Measurements from ENCODE around the gene NAPEPLD.
"Not testable (repeated sequence)": the region's sequence is repeated elsewhere in the genome, so short reads cannot be mapped to it uniquely, and the experiment has no call there.

Gene NAPEPLD

DNA sequence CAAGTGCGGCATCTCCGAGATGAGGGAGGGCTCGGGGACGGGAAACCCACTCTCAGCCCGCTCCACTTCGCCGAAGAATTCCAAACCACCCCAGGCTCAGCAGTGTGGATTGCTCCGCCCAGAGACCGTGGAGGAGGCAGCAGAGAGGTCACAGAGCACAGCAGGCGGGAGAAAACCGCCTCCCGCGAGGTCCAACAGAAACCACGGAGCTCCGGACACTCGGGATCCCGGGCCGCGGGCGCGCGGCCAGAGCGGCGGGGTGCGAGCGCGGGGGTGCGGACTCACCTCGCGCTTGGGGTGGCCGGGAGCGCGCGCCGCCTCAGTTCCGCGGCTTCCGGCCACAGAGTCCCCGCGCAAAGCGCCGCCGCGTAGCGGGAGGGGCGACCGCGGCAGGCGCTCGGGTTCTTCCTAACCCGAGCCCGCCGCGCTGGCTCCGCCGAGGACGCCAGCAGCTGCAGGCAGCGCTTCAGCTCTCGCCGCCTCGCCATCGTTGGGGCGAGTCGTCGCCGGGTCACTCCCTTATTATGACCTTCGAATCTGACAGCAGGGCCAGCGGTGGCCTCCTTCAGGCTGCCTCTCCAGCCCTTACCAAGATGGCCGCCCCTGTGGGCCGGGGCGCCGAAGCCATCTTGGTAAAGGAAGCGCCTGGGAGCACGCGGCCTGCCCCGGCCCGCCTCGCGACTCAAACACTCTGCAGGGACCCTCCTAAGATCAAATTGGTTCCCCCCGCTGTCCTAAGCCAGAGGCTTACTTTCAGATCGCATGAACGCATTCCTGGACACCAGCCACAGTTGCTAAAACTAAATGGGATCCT lies at the start of gene NAPEPLD:
Gene NAPEPLD, minus strand, starts transcription at position 106 of the 814 bp plus-strand sequence. CDS start 20,323 bp downstream, outside the sequence.
- peak; percentile 78 for DNase-seq (ENCODE audit: low spot score)

DNA sequence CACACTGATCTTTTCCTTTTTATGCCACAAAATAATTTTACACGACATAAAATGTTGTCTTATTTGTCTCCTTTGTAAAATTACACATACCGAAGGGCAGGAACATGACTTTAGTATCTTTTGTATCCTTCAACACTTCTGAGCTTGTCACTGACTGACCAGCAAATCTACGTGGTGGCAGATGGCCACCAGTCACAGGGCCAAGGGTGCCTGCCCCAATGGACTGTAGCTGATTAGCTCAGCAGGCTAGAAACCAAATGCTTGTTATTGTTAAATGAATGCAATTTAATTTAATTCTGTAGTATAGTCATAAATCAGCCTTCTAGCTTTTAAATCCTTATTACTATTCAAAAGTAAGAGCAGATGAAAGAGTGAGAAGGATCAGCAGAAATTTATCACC lies 49.2 kb upstream of the NAPEPLD start:
- not testable (repeated sequence) for DNase-seq (ENCODE audit: low spot score)

- DNase-seq (ENCODE audit: low spot score): not testable (repeated sequence)
Measured at GRCh38 chr7:103195364-103195763, 46.5 kb upstream of the NAPEPLD start.

- not testable (repeated sequence) for DNase-seq (ENCODE audit: low spot score)
Measured at GRCh38 chr7:103172415-103173146, 23.7 kb upstream of the NAPEPLD start.

DNA sequence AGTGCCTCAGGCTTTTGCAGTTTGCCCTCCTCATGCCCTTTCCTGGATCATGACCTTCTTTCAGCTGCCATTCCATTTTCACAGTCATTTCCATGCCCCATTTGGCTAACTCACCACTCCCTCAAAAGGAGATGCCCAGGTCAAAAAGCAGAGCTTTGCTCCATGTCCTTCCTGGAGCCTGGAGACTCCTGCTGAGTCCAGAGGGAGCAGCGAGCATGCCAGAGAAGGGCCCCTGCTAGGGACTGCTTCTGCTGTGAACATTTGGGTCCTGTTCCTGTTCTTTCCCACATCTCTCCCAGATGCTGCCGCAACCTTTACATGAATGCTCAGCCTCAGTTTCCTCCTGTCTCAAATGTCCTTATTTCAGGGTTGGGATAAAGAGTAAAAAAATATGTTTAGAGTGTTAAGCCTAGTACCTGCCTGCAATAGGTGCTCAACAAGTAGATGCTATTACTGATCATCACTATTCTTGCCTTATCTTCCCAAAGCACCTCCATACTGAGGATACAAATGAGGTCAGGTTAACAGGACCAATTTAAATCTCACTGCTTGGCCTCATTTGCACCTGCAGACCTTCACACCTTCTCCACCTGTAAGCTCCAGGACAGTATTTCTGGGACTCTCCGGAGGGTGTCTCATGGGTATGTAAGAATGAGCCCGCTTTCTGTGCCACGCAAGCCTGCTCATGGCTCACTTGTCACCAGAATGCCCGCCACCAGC lies 23.0 kb upstream of the NAPEPLD start:
- not testable (repeated sequence) for DNase-seq (ENCODE audit: low spot score)

DNA sequence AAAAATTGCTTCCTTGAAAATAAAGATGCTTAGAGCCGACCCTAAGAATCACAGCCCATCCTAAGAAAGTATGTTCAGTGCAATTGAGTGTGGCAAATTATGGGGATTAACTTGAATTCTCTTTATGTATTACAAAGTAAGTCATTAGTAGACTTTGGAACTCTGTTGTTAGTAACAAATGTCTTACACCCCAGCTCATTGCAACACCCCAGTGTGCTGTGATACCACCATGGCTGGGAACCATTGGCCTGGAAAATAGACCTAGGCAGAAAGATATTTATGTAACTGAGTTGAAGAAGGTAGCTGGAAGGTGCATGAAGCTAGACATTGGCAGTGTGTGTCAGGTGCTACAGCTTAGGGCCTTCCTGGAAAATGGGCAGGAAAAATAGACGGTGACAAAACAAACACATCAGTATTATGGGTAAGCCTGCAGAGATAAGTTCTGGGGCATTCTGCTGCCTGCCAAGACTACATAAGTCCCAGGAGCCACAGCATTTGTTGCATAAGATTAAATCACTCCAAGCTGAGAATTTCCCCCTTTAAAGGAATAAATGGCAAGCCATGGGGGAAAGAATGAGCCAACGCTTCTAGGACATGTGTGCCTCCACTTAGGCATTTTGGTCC lies 18.1 kb upstream of the NAPEPLD start:
- DNase-seq (ENCODE audit: low spot score): not testable (repeated sequence)

DNA sequence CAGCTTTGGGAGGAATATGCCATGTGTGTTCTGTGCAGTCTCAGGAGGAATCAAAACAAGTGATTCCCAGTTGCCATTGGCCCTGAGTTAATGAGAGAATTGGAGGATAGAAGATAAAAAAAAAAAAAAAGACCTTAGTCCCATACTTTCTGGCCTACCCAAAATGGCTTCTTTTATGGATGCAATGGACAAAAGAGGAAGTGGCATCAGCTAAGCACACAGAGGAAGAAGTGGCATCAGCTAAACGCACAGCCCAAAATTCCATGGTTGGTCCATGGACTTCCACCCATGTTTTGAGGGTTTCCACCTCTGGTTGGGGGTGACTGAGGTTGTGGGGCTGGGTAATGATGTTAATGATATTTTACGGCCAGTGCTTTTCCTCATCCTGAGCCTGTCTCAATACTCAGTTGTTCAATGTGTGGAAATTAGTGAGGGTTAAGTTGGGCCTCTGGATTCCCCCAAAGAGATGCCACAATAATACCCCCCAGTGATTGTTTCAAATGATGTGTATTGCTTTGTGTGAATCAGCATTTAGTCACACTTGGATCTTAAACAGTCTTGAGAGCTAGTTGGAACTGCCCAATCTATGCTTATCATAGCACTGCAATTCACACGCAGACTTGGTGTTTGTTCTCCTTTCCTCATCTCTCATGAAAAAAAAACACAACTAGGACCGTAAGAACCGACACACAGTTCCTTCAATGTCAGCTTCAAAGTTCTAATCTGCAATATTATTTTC lies 14.4 kb upstream of the NAPEPLD start:
- DNase-seq (ENCODE audit: low spot score): not testable (repeated sequence)

DNA sequence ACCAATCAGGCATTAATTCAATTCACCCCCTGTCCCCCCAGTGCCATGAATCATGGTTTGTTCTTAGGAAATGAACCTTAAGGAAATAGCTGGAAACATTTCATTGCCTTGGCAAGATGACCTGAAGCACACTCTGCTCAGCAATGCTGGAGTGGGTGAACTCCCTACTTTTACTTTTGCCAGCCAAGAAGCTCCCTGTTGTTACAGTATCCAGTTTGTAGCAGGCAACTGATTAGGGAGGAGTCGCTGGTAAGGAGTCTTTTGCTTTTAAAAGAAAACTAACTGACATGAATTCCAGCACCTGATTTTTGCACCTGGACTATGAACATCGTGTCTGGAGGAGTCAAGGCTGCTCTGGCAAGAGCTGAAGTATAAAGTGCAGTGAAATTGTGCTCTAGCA lies 13.7 kb upstream of the NAPEPLD start:
- DNase-seq (ENCODE audit: low spot score): not testable (repeated sequence)

DNA sequence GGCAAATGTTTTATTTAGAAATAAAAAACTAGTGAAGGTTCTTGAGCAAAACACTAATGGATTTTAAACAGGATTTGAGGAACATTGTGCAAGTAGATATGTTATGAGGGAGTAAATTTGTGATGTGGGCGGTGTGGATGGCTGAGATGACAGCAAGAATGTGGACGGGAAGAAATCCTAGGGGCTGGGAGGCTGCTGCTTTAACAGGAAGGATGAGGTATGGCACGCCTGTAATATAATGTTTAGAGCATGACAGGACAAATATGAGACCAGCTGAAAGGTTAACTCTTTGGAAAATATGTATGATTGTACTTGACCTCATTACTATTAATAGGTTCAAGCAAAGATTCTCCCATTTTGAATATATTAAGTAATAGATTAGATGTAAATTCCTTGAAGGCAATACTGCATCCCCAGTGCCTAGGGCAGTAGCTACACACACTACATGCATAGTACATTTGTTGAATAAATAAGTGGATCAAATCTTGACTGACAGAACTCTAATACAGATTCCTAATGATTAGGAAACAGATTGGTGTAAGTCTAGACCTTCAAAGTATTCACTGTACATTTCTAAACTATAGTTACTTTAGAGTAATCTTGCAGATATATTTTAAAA lies 13.2 kb upstream of the NAPEPLD start:
- not testable (repeated sequence) for DNase-seq (ENCODE audit: low spot score)

- DNase-seq (ENCODE audit: low spot score): not testable (repeated sequence)
Measured at GRCh38 chr7:103159072-103159471, 10.2 kb upstream of the NAPEPLD start.

GRCh38 chr7:103155331-103156024 lies 6.6 kb upstream of the NAPEPLD start:
- peak; percentile 39 for DNase-seq (ENCODE audit: low spot score)

- no peak for DNase-seq (ENCODE audit: low spot score)
Measured at GRCh38 chr7:103154042-103154441, 5.1 kb upstream of the NAPEPLD start.

- DNase-seq (ENCODE audit: low spot score): not testable (repeated sequence)
Measured at GRCh38 chr7:103152744-103153617, 4.1 kb upstream of the NAPEPLD start.

- not testable (repeated sequence) for DNase-seq (ENCODE audit: low spot score)
Measured at GRCh38 chr7:103151993-103152676, 3.2 kb upstream of the NAPEPLD start.

- DNase-seq (ENCODE audit: low spot score): no peak
Measured at GRCh38 chr7:103150192-103150591, 1.3 kb upstream of the NAPEPLD start.

- no peak for DNase-seq (ENCODE audit: low spot score)
Measured at GRCh38 chr7:103149808-103150180, 895 bp upstream of the NAPEPLD start.

- DNase-seq (ENCODE audit: low spot score): no peak
Measured at GRCh38 chr7:103148131-103148993, 537 bp downstream of the NAPEPLD start.

- not testable (repeated sequence) for DNase-seq (ENCODE audit: low spot score)
Measured at GRCh38 chr7:103144754-103145153, 4.1 kb downstream of the NAPEPLD start.
